GM18907 (cell line): ENCODE measurements around the gene ZDHHC11B.
"Not testable (repeated sequence)": the region's sequence is repeated elsewhere in the genome, so short reads cannot be mapped to it uniquely, and the experiment has no call there.

Experiments used
- ATAC-seq: cut with Tn5 transposase; IDR thresholded peaks from one replicate; pipeline ENCODE4 v1.9.1; 2021; ENCODE audit warnings: mild to moderate bottlenecking, moderate library complexity; ENCODE audit not compliant: unreplicated experiment

The ZDHHC11B gene

DNA sequence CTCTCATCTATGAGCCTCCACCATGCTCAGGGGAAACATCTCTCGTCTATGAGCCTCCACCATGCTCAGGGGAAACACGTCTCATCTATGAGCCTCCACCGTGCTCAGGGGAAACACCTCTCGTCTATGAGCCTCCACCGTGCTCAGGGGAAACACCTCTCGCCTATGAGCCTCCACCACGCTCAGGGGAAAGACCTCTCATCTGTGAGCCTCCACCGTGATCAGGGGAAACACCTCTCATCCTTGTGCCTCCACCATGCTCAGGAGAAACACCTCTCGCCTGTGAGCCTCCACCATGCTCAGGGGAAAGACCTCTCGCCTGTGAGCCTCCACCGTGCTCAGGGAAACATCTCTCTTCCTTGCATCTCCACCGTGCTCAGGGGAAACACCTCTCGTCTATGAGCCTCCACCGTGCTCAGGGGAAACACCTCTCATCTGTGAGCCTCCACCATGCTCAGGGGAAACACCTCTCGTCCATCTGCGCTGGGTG lies 30.3 kb downstream of the ZDHHC11B start:
- ATAC-seq, result not testable (repeated sequence)

DNA sequence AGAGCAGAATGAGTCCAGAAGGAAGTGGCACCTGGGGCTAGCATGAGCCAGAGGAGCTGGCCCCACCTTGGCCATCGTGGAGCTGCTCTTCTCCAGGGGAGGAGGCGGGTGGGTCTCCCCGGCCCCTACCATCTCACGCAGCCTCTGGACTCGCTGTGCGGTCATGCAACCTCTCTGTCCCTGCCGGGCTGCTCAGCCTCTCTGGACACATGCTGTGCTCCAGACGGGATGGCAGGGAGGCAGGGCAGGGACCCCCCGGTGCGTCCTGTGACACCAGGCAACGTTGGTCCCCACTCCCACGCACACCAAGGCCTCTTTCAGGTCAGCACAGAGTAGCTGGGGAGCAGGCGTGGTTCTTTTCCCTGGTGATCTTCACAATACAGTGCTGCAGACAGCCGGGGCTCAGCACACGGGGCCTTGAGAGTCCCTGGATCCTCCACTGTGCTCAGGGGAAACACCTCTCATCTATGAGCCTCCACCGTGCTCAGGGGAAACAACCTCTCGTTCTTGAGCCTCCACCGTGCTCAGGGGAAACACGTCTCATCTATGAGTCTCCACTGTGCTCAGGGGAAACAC lies 30.9 kb downstream of the ZDHHC11B start:
- not testable (repeated sequence) for ATAC-seq

DNA sequence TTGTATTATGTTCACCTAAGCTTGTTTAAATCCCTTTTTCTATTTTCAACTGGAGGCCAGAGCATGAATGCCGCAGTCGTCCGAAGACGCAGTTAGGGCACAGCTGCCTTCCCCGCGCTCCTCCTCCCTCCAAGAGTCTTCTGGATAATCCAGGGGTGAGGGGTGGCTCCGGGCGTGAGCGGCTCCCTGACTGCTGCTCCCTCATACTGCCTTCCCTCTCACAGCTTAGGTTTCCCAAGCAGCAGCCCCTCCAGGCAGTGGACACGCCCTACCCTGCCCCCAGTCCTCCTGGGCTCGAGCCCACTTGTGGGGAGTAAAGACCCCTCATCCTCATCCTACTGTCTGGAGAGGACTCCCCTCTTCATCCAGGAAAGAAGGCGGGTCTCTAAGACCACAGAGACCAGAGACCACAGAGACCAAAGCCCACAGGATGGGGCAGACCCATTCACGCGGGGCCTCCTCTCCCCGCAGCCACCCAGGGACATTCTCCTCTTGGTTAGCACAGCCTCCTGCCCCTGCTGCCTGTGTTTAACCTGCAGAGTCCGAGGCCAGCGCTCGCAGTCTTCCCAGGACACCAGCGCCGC lies 31.9 kb downstream of the ZDHHC11B start:
- not testable (repeated sequence) for ATAC-seq

DNA sequence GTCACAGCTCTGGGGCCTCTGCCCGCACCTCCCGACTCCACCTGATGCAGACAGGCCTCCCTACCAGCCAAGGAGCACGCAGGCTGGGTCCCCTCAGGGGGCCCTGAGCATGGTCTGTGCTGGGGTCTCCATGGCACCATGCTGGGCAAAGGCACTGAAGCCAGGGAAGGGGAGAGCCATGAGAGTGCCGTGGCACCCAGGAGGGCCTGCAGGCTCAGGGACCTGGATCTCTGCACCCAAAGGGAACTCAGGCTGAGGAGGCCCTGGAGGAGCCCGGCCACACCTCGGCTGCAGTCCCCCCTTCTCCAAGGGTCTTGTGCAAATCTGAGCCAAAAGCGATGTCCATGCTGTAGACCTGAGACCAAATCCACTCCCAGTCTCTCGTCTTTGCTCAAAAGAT lies 32.5 kb downstream of the ZDHHC11B start:
- ATAC-seq, result not testable (repeated sequence)

DNA sequence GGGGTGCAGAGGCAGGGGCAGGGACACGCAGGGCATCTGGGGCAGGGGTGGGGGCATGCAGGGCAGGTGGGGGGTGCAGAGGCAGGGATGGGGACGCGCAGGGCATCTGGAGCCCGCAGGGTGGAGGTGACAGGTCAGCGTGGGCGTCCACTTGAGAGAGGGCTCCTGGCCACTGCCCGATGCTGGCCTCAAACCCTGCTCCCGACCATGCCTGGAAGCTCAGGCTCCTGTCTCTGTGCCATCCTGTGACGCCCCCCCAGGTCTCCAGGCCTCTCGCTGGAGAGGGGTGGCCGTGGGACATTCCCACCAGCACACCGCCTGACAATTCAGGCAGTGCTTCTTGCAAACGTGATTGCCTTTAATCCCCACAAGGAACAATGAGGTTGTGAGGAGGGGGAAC lies 33.0 kb downstream of the ZDHHC11B start:
- no peak for ATAC-seq

DNA sequence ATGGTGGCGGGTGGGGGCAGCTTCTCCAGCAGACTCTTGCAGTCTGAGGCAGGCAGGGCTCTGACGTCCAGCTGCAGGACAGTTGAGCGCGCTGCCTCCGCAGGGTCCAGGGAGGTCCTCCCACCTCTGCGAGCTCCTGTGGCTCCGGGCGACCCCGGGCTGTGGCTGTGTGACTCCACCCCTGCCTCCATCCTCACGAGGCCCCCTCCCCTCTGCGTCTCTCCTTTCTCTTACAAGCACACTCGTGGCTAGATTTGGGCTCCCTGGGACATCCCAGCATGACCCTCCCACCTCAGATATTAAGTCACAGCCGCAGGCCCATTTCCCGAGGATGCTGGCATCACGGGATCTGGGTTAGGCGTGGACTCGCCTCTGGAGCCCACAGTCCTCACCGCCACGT lies 34.3 kb downstream of the ZDHHC11B start:
- ATAC-seq, result not testable (repeated sequence)

DNA sequence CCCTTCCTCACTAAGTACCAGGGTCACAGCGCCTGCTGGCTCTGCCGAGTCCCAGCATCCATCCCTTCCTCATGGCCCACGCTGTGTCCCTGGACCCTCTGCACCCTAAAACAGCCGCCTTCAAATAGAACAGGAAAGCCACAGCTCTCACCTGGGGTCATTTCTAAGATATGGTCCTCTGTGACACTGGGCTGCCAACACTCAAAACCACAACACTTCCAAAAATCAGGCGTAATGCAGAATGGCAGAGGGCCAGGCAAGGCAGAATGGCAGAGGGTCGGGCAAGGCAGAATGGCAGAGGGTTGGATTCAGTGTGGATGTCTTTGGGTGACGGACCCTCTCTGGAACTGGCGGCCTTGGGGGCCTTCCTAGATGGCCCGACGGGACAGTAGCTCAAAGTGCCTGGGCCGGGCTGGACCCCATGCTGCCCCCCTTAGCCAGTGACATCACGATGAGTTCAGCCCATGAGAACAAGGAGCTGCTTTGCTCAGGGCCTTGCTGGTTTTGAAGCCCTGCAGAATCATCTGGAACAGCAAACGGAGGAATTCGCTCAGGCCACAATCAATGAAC lies 35.3 kb downstream of the ZDHHC11B start:
- no peak for ATAC-seq

DNA sequence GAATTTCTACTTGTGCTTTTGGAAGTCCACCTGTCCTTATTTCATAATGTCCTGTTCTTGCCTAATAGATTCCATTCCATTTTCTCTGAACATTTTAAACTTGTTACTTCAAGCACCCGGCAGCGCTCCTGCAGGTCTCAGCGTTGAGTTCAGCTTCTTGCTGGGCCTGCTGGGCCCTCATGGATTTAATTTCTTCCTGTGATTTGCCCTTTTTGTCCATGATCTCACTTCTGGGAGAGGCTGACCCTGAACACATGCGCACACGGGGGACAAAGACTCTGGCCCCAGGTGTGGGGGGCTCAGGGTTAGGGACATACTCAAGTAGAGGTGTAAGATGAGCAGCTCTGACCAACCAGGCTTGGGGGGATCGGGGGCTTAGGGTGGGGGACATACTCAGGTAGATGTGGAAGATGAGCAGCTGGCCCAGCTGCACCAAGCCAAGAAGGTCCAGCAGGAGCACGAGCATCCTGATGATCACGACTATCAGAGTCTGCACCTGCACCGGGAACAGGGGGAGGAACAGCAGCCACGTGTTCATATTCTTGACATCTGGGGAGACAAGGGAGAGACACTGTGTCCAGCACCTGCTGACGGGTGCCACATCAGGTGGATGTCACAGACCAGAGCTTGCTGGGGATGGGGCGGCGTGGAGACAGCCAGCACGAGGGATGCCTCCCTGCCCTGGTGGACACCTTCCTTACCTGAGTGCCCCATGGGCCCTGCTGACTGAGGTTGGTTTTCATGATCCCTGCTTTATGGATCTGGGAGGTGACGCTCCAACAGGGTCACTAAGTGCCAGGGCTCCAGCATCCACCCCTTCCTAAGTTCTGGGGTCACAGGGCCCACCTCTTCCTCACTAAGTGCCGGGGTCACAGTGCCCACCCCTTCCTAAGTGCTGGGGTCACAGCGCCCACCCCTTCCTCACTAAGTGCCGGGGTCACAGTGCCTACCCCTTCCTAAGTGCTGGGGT lies 36.2 kb downstream of the ZDHHC11B start:
- not testable (repeated sequence) for ATAC-seq

DNA sequence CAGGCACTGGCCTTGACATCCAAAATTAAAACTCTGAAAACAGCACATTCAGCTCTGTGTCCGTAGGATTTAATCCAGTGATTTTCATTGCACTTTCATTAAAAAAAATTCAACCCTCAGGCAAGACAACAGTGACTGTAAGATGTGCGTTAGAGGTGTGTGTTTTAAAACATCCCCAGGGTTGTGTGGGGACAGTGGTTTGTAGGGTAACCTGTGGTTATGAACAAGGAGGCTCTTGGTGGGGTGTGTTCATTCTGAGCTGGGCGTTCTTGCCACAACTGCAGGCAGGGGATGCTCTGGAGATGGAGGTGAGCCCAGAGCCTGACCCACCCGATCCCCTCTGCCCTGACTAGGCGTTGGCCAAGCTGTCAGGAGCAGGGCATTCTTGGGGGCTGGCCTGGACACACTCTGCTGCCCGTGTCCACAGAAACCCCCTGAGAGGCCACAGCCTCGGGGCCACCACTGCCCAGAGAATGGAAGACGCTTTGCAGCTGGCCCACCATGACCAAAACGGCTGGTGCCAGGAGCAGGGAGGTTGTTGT lies 37.2 kb downstream of the ZDHHC11B start:
- ATAC-seq, result not testable (repeated sequence)

DNA sequence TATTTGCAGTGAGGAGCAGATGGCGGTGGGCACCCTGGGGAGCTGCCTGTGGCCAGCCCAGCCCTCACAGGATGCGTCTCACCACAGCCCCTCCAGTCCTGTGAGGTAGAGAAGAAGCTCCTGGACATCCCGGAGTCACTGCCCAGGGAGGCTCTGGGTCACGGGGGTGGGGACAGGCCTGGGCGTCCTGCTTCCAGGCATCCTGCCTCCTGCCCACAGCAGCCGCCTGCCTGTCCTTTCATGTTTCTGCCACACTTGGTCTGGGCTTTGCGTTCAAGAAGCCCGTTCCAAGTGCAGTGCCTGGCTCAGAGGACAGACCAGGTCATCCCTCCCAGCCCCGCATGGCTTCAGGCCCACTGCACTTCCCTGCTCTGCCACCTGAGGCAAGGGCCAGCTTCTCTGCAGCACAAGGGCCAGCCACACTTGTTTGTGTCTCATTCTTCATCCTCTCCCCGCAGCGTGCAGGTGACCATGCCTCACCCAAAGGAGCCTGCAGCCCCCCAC lies 38.2 kb downstream of the ZDHHC11B start:
- no peak for ATAC-seq

DNA sequence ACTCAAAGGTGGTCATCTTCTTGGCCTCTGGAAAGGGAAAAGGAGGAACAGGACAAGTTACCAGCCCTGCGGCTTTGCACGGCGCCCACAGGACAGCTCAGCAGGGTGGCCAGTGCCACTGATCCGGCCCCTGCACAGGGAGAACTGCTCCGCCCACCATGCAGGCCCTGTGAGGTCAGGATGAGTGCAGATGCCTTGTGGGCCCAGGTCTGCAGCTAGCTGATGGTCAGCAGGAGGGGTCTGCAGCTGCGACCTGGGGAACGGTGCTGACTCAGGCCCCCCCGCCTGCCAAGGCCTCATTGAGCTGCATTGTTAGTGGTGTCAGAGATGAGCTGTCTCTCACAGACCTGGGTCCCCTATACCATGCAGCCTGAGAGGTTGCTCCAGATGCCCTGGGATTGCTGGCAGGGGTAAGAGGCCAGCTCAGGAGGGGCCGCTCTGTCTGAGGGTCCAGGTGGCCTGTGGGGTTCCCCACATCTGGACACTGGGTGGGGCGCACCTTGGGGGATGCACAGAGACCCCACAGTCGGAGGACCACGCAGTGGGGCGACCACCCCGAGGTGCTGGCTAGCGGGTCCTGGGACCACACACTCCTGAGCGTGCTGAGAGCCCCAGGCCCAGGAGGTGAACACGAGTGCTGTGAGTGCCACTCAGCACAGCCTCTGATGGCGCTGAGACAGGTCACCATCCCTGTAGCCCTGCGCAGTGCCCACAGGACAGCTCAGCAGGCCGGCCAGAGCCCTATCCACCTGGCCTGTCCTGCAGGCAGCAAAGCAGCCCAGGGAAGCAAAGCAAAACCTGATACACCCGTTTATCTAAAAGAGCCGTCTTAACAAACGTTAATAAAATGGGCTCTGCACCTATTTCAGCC lies 39.0 kb downstream of the ZDHHC11B start:
- ATAC-seq, result not testable (repeated sequence)

DNA sequence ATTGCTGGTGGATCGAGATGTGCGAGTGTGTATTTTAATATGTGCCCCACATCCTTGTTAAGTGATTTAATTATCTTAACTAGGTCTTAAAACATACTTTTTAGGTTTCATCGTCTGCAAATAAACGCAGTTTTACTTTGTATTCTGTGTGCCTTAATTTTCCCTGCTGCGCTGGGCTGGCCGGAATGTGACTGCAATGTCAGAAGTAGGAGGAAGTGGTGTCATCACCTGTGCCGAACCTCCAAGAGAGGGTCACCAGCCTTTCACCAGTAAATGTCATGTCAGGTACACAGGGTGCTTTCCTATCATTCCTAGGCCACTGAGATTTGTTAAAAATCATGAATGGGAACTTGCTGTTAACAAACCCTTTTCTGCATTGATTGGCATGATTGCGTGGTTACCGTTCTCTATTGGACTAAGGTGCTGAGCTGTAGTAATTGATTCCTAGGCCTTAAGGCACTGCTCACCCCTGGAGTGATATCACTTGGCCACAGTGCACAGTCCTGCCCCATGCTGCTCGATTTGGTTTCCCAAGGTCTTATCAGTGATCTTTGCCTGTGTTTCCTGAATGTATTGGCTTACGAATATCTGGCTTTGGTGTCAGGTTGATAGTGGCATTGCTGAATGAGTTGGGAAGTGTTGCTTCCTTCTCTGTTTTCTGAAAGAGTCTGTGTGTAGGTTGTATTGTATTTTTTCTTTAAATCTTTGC lies 40.7 kb downstream of the ZDHHC11B start:
- not testable (repeated sequence) for ATAC-seq

DNA sequence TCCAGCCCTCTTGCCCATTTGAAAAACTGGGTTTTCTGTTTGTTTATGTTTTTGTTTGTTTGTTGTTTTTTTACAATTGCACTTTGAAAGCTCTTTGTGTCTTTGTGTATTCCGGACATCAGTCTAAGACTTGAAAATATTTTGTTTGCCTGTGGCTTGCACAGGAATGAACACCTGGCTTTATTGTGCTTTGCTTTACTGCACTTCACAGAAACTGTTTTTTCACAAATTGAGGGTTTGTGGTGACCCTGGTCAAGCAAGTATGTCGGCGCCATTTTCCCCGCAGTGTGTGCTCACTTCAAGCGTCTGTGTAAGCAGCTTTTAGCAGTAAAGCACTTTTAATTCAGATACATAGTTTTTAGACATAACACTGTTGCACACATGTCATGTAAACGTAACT lies 42.3 kb downstream of the ZDHHC11B start:
- not testable (repeated sequence) for ATAC-seq

DNA sequence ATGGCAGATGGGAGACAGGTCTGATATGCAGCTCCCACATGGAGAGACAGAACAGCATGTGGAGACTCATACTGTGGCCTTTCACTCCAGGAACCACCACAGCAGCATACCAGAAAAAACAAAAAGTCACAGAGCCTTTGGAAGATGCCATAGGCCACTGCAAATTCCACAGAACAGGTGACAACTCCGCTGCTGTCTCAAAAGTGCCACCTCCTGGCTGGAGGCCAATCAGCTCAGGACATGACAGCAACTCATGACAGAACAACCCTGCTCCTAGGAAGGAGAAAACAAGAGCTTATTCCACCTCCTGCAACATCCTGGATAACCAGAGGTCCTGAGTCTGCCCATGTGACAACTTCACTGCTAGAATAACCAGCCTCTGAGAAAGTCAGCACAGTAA lies 50.4 kb downstream of the ZDHHC11B start:
- not testable (repeated sequence) for ATAC-seq

DNA sequence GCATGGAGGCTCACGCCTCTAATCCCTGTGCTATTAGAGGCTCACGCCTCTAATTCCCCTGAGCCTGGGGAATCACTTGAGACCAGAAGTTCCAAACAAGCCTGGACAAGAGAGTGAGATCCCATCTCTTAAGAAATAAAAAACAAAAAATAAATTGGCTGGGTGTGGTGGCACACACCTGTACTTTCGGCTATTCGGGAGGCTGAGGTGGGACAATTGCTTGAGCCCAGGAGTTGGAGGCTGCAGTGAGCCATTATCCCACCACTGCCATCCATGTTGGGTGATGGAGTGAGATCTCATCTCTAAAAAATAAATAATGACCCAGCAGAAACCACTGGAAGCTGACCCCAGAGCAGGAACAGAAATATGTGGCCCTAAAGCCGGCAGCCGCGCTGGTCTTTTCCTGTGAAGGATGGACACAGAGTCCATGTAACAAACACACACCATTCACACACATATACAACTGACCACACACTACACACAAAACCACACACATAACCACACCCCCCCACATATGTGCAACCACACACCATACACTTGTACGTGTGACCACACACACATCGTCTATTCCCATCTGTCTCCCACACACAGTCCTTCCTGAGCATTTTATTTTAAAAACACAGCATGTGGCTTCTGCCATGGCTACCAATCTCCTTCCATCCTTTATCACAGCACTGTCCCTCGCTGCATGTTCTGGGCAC lies 51.6 kb downstream of the ZDHHC11B start:
- not testable (repeated sequence) for ATAC-seq

DNA sequence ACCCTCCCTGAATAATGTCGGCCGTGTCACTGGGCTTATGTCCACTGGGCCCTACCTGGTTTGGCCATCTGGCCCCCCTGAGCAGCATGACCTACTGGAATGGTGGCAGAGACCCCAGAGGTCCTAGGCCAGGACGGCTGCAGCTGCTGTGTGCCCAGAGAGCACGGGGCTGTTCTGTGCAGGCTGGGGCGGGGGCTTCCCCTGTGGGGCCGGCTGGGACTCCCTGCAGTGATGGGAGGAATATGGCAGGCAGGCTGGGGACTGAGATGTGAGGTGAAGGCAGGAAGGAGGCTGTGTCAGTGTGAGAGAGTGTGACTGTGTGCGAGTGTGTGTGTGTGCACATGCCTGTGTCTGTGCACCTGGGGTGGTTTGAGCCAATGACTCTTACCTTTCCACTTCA lies 55.3 kb downstream of the ZDHHC11B start:
- not testable (repeated sequence) for ATAC-seq

DNA sequence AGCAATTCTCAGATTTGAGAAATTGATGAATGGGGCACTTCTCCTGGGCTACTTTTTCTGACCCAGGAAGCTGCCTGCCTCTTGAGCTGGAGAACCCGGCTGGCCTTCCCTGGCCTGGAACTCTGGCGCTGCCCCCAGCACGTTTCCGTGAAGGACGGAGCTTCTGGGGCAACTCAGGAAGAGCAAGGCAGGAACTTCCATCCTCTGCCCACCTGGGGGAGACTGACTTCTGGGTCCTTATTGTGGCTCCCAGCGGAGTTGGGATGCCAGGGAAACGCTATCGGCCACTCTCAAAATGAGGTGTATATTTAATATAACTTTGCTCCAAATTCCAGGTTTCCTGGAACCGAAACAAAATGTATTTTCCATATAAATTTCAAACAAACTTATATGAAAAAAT lies 57.4 kb downstream of the ZDHHC11B start:
- not testable (repeated sequence) for ATAC-seq

DNA sequence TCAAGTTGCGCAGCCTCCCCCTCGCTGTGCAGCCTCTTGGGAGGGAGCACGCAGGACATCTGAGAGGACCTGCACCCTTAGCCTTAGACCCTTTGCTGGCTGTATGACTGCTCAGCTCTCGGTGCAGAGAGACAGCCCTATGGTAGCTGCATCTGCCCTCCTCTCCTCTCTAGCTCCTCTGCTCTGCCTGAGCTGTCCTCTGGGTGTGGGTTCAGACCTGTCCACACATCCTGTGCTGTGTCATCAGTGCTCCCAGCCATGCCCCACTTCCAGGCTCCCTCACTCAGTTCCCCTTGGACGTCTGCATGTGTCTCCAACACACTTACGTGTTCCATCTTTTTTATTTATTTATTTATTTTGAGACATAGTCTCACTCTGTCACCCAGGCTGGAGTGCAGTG lies 60.7 kb downstream of the ZDHHC11B start:
- not testable (repeated sequence) for ATAC-seq
